ENCODE results near the gene R3HDM2.
"Not testable (repeated sequence)": the region's sequence is repeated elsewhere in the genome, so short reads cannot be mapped to it uniquely, and the experiment has no call there.

The R3HDM2 gene

GRCh38 chr12:57452937-57453509 lies 22.2 kb upstream of the R3HDM2 start:
- DNase-seq (ENCODE audit: low read depth) = no peak

GRCh38 chr12:57452181-57452936 lies 21.5 kb upstream of the R3HDM2 start:
- peak; percentile 66 for DNase-seq (ENCODE audit: low read depth)

- no peak for DNase-seq (ENCODE audit: low read depth)
These were observed 20.5 kb upstream of the R3HDM2 start for GRCh38 chr12:57451233-57451778.

GRCh38 chr12:57450057-57450456 lies 19.2 kb upstream of the R3HDM2 start:
- DNase-seq (ENCODE audit: low read depth) = no peak

GRCh38 chr12:57449375-57449774 lies 18.5 kb upstream of the R3HDM2 start:
- DNase-seq (ENCODE audit: low read depth) = no peak

GRCh38 chr12:57448669-57449068 lies 17.8 kb upstream of the R3HDM2 start:
- DNase-seq (ENCODE audit: low read depth) = no peak

GRCh38 chr12:57446292-57446960 lies 15.6 kb upstream of the R3HDM2 start:
- DNase-seq (ENCODE audit: low read depth) = no peak

- no peak for DNase-seq (ENCODE audit: low read depth)
These were observed 13.9 kb upstream of the R3HDM2 start for GRCh38 chr12:57444744-57445143.

- not testable (repeated sequence) for DNase-seq (ENCODE audit: low read depth)
These were observed 13.5 kb upstream of the R3HDM2 start for GRCh38 chr12:57444337-57444736.

- DNase-seq (ENCODE audit: low read depth) = no peak
These were observed 11.1 kb upstream of the R3HDM2 start for GRCh38 chr12:57441846-57442427.

GRCh38 chr12:57441393-57441792 lies 10.6 kb upstream of the R3HDM2 start:
- DNase-seq (ENCODE audit: low read depth) = not testable (repeated sequence)

- no peak for DNase-seq (ENCODE audit: low read depth)
These were observed 9.0 kb upstream of the R3HDM2 start for GRCh38 chr12:57439762-57440266.

- no peak for DNase-seq (ENCODE audit: low read depth)
These were observed 7.6 kb upstream of the R3HDM2 start for GRCh38 chr12:57438400-57438799.

GRCh38 chr12:57435293-57435692 lies 4.5 kb upstream of the R3HDM2 start:
- DNase-seq (ENCODE audit: low read depth) = no peak

GRCh38 chr12:57434517-57435223 lies 3.8 kb upstream of the R3HDM2 start, which contains the start of gene INHBC:
TSS of gene INHBC (plus strand) at chr12:57434784. CDS start at chr12:57434887, 103 bp downstream.
- no peak for DNase-seq (ENCODE audit: low read depth)

GRCh38 chr12:57433370-57433769 lies 2.5 kb upstream of the R3HDM2 start:
- no peak for DNase-seq (ENCODE audit: low read depth)

- no peak for DNase-seq (ENCODE audit: low read depth)
These were observed 878 bp upstream of the R3HDM2 start for GRCh38 chr12:57431654-57432188.

GRCh38 chr12:57430112-57430930 lies 522 bp downstream of the R3HDM2 start:
- DNase-seq (ENCODE audit: low read depth) = no peak

- no peak for DNase-seq (ENCODE audit: low read depth)
These were observed 1.3 kb downstream of the R3HDM2 start for GRCh38 chr12:57429473-57430111.

- no peak for DNase-seq (ENCODE audit: low read depth)
These were observed 1.9 kb downstream of the R3HDM2 start for GRCh38 chr12:57428965-57429364.

Measured in GM04503 (cell line).